HG03159 (cell line): Measurements from ENCODE around the gene GK.
"Not testable (repeated sequence)": the region's sequence is repeated elsewhere in the genome, so short reads cannot be mapped to it uniquely, and the experiment has no call there.

Experiments
- ATAC-seq: cut with Tn5 transposase; IDR thresholded peaks from one replicate; pipeline ENCODE4 v1.9.1; 2021; ENCODE audit warnings: mild to moderate bottlenecking, moderate library complexity; ENCODE audit not compliant: unreplicated experiment

Gene GK

DNA sequence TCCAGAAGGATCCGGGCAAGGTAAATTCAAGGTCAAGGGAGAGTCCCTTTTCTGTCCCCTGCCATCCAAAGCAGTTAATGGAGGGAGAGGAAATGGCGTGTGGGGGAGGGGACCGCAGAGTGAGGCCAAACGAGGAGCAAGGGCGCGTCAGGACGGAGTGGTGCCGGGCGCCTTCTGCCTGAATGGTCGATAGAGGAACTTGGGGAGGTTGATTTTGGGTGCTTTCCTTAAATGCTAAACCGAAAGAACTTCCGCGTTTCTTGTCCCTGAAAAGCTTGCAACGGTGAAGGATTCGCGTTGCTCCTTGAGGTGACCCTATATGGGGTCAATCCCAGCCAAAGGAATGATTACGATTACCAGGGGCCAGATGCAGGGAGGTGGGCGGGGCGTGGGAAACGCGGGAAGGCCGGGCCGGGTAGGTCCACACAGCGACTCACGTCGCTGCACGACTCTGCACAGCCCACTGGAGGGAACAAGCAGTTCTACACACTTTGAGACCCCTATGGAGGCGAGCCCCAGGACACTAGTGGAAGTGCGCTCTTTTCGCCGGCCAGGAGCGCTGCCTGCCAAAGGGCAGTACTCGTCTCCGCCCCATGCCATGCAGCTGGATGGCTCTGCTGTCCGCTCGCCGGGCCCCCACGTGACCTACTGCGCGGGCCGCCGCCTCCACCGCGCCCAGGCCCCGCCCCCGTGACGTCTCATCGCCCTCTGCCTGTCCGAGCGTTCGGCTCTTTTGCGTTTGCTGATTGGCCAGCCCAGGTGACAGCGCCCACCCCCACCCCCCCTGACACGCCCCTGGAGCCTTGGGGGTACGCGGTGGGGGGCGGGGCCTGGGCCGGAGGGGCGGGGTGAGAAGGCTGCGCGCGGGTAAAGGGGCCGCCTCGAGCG lies 452 bp upstream of the GK start:
- ATAC-seq, result peak; percentile 85

DNA sequence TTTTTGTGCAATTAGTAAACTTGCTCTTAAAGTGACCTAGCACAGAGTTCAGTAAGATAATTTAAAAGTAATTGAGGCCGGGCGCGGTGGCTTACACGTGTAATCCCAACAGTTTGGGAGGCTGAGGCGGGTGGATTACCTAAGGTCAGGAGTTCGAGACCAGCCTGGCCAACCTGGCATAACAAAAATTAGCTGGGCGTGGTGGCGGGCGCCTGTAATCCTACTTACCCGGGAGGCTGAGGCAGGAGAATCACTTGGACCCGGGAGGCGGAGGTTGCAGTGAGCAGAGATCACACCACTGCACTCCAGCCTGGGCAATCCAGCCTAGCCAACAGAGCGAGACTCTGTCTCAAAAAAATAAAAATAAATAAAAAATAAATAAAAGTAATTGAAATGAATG lies 1.2 kb downstream of the GK start:
- ATAC-seq, result not testable (repeated sequence)

DNA sequence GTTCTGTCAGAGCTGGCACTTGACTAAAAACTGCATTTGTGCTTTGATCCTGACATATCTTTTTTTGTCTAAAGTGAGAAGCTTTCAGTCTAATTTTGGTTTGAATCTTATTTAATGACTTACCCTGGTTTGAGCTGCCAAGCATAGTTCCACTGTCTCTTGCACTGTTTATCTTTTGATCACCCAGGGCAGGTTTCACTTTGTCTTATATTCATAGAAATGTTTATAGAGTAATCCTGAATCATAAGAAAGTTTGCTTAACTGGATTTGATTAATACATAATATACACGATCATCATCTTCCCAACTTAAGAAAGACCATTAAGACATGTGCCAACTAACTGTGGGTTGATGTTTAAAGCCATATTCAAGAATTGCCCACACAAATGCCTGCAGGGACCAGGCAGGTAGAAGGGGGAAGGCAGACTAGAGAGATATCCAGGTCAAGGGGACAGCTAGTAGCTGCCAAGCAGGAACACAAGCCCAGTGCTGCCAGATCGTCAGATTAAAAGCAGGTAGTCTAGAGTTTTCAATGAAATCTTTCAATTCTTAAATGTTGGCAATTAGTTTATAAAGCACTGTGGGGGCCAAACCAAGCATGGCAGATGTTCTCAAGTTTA lies 1.9 kb downstream of the GK start:
- ATAC-seq, result no peak

DNA sequence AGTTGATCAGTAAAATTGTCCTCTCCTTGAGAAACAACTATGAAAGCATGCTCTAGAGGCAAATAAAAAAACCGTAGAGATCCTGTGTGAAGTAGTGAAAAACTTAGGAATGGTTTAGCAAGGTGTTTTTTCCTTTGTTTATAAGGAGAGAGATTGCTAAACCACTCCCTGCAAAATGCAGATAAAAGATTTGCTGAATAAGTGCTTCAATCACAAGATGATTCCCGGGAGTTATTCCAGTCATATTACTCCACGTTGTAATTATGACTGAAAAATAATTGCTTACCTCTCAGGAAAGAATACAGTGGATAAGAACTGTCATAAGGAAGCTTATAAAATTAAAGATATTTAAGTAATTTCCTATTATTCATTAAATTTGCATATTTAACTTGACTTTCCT lies 2.8 kb downstream of the GK start:
- ATAC-seq, result no peak

DNA sequence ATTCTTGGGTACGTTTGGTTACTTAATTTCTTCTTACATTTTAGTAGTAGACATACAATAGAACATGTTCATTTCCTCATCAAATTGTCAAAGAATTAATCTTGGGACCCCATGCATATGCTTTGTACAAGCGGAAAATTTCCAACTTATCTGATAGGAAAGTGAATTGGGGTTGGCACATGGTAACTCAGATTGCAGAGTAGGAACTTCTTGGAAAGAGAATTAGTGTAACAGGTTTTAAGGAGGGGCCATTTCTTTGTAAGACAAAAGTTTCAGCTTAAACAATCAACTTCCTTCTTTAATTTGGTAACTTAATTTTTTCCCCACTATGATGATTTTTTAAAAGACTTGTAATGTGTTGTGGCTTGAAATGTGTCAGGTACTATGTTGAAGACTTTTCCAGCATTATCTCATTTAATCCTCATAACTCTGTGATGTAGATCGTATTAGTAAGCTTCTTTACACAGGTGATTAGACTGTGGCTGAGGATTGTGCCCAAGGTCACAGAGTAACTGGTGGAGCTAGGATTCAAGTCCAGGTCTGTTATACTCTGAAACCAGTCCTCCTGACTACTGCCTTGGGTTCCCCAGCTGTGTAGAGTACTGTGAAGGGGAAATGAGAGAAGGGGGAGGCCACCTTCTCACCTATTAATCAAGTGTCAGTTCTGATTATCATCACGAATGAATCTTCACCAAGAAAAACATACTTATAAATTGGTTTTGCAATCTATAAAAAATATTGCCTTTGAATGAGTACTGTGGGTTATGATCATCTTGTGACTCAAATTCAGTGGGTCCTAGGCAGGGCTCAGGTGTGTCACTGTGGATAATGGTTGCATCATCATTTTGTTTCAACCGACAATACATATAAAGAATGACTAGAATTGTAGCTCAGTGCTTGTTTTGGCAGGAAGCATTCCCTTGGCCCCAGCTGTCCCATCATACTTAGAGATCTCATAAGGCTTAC lies 4.3 kb downstream of the GK start:
- ATAC-seq, result no peak

DNA sequence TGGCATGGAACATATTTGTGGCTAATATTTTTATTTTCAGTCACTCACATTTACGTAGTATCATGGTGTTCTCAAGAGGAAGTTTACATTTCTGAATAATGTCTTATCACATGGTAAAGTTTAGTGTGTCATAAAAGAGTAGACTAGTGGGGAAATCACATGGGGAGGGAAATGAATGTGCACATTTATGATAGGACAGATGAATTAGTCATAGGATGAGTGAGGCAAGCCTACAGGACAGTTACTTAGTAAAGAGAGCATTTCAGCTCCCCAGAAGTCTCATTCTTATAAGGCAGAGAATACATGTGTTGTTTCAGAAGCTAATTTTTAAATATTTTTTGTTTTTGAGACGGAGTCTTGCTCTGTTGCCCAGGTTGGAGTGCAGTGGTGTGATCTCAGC lies 6.2 kb downstream of the GK start:
- ATAC-seq, result no peak

DNA sequence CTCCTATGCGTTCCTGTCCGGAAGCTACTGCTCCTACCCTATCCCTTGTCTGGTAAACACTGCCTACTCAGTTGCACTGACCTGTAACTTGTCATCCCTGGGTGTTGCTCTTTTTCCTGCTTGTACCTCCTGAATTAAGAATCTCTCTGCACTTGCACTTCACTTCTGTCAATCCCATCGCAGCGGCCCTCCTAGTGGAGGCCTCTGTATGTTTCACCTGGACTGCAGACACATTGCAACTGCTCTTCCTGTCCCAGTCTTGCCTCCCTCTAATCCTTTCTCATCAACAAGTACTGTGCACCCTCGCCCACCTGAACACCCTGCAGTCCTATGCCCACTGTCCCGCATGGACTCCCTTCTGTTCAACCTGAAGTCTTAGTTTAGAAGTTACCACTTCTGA lies 8.0 kb downstream of the GK start:
- no peak for ATAC-seq

DNA sequence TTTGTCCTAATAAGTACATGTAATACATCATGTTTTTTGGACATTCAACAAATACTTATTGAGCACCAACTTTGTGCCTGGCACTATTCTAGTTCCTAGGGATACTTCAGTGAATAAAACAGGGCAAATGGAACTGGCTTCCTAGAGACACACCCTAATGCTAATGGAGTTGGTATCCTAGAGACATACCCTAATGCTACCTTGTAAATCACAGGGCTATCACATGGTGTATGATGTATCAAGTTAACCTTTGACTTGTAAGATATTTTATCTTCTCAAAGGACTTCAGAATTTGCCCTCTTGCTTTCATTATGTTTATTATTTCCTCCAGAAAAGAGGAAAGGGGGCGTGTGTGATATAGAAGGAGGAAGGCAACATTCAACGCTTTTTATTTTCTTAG lies 10.1 kb downstream of the GK start:
- ATAC-seq, result no peak

DNA sequence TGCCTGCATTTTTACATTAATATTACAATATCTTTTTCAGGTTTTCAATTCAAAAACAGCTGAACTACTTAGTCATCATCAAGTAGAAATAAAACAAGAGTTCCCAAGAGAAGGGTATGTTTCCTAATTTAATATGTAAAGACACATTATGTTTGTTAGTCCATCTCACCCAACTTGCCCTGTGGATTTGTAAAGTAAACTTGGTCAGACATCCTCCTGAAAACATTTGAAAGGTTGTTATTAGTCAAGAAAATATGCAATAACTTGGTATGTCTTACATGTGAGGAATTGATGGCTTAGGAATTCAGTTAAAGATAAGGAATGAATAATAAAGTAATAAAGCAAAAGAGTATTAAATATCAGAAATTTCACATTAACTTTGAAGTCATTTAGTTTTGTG lies 12.2 kb downstream of the GK start:
- no peak for ATAC-seq

DNA sequence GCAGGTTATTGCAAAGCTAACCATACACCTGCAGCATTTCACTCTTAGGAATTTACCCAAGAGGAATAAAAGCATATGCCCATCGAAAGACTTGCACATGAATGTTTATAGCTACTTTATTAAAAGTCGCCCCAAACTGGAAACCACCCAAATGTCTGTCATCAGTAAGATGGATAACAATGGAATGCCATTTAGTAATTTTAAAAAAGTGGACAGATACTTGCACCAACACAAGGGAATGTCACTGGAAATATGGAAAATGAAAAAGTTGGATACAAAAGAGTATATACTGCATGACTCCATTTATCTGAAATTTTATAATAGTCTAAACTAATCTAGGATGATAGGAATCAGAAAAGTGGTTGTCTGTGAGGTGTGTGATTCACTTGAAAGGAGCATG lies 12.9 kb downstream of the GK start:
- ATAC-seq, result no peak

DNA sequence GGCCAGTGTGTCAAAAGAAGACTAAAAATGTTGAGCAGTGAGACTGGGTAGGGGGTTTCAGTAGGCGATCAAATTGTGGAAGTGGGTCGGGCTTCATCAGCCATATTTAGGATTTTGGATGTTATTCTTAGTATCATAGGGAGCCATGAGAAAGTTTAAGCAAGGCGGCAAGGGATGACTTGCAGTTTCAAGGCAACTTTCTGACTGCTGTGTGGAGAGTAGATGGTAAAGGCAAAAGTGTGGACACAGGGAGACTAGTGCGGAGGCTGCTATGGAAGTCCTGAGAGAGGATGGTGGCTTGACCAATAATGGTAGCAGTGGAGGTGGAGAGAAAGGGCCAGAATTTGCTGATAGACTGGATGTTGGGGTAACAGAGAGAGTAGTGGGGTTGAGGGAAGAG lies 15.4 kb downstream of the GK start:
- ATAC-seq, result no peak

DNA sequence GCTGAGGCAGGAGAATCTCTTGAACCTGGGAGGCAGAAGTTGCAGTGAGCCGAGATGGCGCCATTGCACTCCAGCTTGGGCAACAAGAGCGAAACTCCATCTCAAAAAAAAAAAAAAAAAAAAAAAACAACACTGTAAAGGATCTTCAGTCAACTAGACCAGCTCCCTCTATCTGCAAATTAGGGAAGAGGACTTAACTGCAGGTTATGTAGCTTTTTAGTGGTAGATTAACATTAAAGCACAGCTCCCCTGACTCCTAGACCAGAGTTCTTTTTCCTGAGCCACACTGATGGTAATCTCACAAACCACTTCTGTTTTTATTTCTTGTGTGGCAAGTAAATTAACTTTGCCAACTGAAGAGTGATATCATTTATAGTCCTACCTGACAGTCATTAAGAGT lies 18.0 kb downstream of the GK start:
- not testable (repeated sequence) for ATAC-seq

DNA sequence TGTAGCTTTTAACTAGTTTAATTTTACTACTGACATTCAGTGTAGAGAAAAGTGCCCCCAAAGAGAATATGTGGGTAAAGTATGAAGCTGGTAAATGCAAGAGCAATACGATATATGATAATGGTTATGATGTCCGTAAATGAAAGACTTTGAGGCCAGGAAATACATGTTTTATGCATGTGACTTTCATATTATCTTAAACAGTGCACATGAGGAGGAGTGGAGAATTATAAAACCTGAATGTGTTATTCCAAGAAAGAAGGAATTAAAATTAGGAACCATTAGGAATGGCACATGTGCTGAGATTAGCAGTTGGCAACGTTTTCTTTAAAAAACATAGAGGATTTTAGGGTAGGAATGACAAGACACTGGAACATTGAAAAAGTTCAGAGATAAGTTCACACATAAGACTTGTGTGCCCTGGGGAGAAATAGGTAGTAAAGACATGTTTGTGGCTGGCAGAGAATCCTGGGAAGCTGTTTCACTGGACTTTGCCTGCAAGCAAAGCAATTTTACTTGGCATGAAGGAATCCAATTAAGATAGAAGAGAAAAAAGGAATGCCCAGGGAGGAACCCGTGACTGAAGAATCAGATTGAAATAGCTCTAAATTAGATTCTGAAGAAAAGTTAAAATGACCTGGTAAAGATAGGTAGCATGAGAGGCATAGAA lies 20.0 kb downstream of the GK start:
- ATAC-seq, result no peak

DNA sequence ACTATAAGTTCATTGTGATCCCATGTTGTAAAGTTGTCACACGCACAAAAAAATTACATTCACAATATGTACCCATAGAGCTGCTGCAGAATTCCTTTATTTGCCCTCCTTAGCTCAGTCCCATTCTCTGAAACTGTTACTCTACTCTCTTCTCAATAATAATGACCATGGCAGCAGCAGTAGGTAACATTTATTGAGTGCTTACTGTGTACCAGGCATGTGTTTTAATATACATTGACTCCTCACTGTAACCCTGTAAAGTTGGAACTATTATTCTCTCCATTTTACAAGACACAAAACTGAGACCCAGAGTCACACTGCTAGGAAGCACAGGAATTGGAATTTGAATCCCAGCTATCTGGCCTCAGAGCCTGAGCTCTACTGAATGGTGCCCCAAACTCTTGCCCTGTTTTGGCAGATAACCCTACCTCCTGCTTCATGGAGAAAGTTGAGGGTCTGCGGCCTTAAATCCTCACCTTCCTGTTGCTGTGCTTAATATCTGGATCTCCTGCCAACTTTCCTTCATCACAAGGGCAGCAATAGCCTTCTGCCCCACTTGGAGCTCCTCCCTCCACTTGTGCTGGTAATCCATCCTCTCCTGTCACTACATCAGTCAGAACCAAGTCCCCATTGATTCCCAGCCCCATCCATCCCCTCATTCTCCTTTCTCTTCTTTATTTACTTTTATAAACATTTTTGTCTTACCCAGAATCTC lies 20.8 kb downstream of the GK start:
- ATAC-seq, result no peak

DNA sequence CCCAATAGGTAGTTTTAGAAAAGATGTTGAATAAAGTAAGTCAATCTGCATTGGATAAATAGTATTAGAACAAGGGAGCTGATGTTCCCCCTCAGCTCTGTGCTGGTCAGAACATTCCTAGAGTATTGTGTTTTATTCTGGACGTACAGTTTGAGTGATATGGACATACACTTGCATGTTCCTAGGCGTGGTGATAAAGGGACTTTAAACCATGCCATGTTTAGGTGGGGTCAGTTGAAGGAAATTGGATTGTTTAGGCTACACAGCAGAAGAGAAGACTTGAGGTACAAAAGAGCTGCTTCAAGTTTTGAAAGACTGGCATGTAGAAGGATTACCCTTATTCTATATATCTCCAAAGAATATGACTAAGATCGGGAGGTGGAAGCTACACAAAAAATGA lies 21.6 kb downstream of the GK start:
- ATAC-seq, result no peak

DNA sequence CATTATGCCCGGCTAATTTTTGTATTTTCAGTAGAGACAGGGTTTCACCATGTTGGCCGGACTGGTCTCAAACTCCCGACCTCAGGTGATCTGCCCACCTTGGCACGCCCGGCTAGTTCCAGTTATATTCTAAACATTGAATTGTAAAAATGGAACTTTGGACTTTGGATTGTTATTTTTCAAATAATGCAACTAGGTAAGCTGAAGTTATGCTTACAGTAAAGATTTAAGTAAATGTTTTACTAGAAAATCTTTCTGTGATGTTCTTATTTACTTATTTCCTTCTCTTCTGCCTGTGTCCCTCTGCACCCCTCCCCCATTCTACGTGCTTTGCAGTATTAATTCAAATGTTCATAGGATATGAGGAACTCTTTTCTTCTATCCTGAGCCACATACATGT lies 26.1 kb downstream of the GK start:
- no peak for ATAC-seq

DNA sequence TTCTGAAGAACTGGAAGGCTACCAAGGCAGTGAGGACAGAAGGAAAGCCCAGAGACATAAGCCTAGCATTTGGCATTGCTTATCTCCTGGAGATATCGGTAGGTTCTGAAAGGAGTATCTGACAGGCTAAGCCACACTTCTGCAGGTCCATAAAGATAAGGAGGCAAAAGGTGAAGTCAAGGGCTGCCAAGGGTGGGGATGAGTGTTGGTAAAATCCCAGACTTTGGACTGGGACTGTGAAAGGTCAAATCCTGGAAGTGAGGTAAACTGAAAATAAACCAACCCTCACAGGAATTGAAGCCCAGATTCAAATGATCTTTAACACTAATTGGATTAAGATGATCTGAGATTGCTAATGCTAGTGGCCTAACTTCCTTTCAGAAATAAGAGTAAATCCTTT lies 27.4 kb downstream of the GK start:
- ATAC-seq, result no peak

DNA sequence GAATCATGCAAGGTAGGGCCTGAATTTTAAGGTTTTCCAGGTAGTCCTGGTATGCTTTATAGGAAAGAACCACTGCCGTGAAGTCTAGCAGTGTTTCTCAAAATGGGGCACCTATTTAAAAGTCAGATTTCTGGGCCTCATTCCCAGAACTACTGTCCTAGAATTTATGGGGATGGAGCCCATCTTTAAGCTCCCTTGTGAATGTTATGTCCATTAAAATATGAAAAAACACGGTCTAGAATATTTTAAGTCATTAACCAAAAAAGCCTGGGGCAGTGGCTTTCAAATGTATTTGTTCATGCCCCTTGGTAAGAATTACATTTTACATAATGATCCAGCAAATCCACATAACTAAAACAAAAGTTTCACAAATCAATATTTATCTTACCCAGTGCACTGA lies 35.4 kb downstream of the GK start:
- ATAC-seq, result no peak

DNA sequence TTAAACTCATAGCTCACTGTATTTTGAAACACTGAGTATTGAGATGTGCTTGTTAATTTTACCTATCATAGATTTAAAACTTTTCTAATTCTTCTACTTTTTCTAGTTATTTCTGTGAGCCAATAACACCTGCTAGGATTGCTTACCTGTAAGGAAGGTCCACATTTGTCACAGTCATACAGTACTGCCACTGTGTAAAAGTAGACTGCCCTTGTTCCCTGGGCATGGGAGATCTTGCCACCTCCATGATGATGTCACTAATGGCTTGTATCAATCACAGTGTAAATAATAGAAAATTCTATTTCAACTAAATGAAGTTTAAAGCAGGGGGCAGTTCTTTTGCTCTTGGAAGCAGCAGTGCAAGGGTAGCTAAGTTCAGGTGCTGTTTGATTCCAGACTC lies 35.9 kb downstream of the GK start:
- no peak for ATAC-seq

DNA sequence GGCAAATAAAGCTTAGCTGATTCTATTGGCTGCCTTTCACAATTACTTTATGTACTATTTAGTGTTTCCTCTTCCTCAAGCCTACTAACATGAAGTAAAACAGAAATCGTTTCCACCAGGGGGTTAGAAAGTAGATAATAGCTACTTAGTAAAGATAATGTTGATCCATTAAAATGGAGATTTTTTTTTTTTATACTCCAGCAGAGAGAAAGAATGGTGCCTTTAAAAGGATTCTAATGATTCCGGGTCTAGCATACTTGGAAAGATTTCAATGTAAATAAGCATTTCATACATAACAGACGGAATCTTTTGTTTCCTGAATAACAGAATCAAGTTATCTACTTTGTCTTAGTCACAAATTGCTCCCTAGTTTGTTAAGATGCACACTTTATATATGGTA lies 37.1 kb downstream of the GK start:
- no peak for ATAC-seq
